Inflammatory macrophage treated with lipopolysaccharide for 4 hours (primary cell): Measurements from ENCODE around the gene NR2E1.

Experiments used
- DNase-seq: peaks from one replicate; pipeline ENCODE4 v3.0.0-alpha.2; 2020

Gene NR2E1

GRCh38 chr6:108165714-108166663 lies at the start of gene NR2E1:
Gene NR2E1 (plus strand): TSS chr6:108166022. CDS start chr6:108166766, 744 bp downstream.
- DNase-seq: no peak

GRCh38 chr6:108116546-108117426 lies 49.0 kb upstream of the NR2E1 start:
- no peak for DNase-seq

GRCh38 chr6:108117427-108118358 lies 48.1 kb upstream of the NR2E1 start:
- DNase-seq: peak; percentile 76

GRCh38 chr6:108118359-108118724 lies 47.5 kb upstream of the NR2E1 start:
- DNase-seq: no peak

- DNase-seq: peak; percentile 19
Observed at GRCh38 chr6:108118810-108119768, 46.7 kb upstream of the NR2E1 start.

GRCh38 chr6:108119769-108120141 lies 46.1 kb upstream of the NR2E1 start:
- no peak for DNase-seq

- no peak for DNase-seq
Observed at GRCh38 chr6:108120311-108120710, 45.5 kb upstream of the NR2E1 start.

GRCh38 chr6:108121612-108122011 lies 44.2 kb upstream of the NR2E1 start:
- DNase-seq: no peak

DNA sequence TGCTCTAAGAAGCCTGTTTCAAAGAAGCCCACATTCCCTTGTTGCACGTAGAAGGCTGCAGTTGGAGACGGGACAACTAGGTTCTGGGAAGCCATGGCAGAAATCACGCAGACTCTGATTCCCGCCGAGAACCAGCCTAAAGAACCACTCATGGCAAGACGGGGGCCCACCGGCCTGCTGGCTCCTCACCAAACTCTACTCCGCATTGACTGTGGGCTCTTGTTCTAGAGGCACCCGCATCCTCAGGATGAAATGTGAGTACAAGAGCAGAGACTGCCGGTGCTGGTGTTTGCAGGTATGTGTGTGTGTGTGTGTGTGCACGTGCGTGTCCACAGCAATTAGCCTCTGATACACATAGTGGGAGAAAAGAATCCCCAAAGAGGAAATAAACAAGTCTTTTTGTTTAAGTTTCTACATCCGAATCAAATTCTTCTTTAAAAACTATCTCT lies 42.3 kb upstream of the NR2E1 start:
- DNase-seq: no peak

GRCh38 chr6:108123946-108124345 lies 41.9 kb upstream of the NR2E1 start:
- no peak for DNase-seq

- DNase-seq: no peak
Observed at GRCh38 chr6:108127056-108127455, 38.8 kb upstream of the NR2E1 start.

DNA sequence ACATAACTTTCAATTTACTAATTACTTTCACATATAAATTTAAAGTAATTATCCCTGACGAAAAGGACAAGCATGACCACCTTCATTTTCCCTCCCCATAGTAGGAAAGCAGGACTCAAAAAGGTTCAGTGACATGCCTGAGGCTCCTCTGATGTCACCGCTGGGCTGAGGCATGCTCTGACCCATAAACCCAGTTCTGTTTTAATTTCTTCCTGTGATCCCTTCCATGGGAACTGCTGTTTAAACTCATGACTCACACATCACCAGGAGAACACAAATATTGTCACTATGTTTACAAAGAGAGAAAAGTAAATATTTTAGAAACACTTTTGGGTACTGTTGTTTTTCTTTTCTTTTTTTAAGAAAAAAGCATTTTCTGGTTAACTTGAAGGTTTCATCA lies 38.0 kb upstream of the NR2E1 start:
- DNase-seq: no peak

GRCh38 chr6:108130262-108130661 lies 35.6 kb upstream of the NR2E1 start:
- no peak for DNase-seq

DNA sequence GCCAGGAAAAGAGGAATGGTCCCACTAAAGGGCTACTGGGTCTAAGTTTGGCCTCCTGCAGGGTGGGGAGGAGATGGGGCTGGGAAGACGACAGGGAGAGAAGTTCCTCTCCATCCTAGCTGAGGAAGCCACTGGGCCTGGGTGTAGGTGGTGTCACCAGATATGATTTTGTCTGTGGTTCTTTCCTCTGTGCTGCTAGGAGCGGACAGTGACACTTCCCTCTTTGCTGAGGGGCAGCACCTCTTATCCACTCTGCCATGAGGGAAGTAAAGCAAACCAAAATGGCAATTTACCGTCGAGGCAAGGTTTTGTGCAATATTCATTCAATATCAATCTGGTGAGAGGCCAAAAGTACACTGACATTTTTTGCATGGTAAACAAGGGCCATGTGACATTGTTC lies 33.0 kb upstream of the NR2E1 start:
- DNase-seq: peak; percentile 56

- no peak for DNase-seq
Observed at GRCh38 chr6:108133594-108134179, 32.1 kb upstream of the NR2E1 start.

DNA sequence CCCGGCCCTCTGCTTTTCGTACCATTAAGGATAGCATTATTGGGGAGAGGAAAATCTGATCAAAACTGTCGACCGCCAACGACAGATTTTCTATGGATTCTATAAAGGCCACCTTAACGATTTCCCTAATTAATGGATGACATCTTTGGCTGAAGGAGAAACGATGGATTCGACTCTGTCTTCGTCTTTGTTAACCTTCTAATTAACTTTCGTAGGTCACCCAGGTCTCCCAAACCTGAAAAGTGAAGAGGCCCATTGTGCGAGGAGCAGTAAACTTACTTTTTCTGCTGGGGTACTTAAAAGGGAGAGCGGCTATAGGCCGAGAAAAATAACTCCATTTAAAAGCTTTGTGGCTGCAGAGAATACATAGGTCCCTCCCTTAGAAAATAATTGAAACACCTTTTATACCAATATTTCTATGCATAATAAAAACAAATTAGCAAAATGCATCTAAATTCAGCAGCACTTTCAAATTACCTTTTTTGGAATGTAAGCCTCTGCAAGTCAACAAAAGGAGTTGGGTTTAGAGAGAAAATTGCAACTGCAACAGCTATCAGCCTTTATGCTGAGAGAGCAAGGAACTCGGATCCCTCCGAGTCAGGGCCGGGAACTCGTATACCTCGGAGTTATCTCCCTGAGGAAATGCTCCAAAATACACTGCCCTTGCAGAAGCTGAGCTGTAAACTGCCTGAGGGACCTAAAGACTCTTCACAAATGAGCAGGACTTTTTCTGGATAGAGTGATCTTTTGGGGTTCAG lies 31.4 kb upstream of the NR2E1 start:
- no peak for DNase-seq

- DNase-seq: peak; percentile 78
Observed at GRCh38 chr6:108142240-108142639, 23.6 kb upstream of the NR2E1 start.

GRCh38 chr6:108145639-108146038 lies 20.2 kb upstream of the NR2E1 start:
- DNase-seq: no peak

- no peak for DNase-seq
Observed at GRCh38 chr6:108152446-108152845, 13.4 kb upstream of the NR2E1 start.
